GM03348 (cell line): Measurements from ENCODE around the gene TMEM205.
"Not testable (repeated sequence)": the region's sequence is repeated elsewhere in the genome, so short reads cannot be mapped to it uniquely, and the experiment has no call there.

Experiments
- DNase-seq: peaks from one replicate; pipeline ENCODE4 v3.0.0; 2012; ENCODE audit warnings: low spot score

TMEM205 gene

GRCh38 chr19:11373166-11373884 is 27.3 kb upstream of the TMEM205 start:
- no peak for DNase-seq

- DNase-seq = no peak
Measured at GRCh38 chr19:11370744-11371143, 24.7 kb upstream of the TMEM205 start.

GRCh38 chr19:11367528-11367927 is 21.5 kb upstream of the TMEM205 start:
- DNase-seq = no peak

- DNase-seq = no peak
Measured at GRCh38 chr19:11365557-11366117, 19.6 kb upstream of the TMEM205 start.

GRCh38 chr19:11364935-11365334 is 18.9 kb upstream of the TMEM205 start:
- DNase-seq = no peak

- no peak for DNase-seq
Measured at GRCh38 chr19:11364296-11364904, 18.3 kb upstream of the TMEM205 start.

- no peak for DNase-seq
Measured at GRCh38 chr19:11363881-11364280, 17.8 kb upstream of the TMEM205 start.

- DNase-seq = no peak
Measured at GRCh38 chr19:11361771-11362731, 16.0 kb upstream of the TMEM205 start.

GRCh38 chr19:11361037-11361770 is 15.1 kb upstream of the TMEM205 start:
- no peak for DNase-seq

GRCh38 chr19:11359421-11359820 is 13.4 kb upstream of the TMEM205 start:
- no peak for DNase-seq

GRCh38 chr19:11356676-11357550 is 10.8 kb upstream of the TMEM205 start:
- no peak for DNase-seq

GRCh38 chr19:11356074-11356397 is 10.0 kb upstream of the TMEM205 start:
- DNase-seq = no peak

- peak; percentile 97 for DNase-seq
Measured at GRCh38 chr19:11355160-11356073, 9.3 kb upstream of the TMEM205 start, which contains the start of gene PLPPR2. PLPPR2 (plus strand) TSS chr19:11355432; CDS start chr19:11357674, 2,242 bp downstream.

GRCh38 chr19:11354102-11354501 is 8.0 kb upstream of the TMEM205 start:
- DNase-seq = not testable (repeated sequence)

GRCh38 chr19:11349171-11349570 is 3.1 kb upstream of the TMEM205 start:
- no peak for DNase-seq

GRCh38 chr19:11347546-11348039 is 1.5 kb upstream of the TMEM205 start:
- no peak for DNase-seq

- no peak for DNase-seq
Measured at GRCh38 chr19:11345122-11345803, 805 bp downstream of the TMEM205 start.

- DNase-seq = no peak
Measured at GRCh38 chr19:11342429-11342828, 3.6 kb downstream of the TMEM205 start.

- not testable (repeated sequence) for DNase-seq
Measured at GRCh38 chr19:11340099-11340467, 6.0 kb downstream of the TMEM205 start.
